K562 (cell line): ENCODE measurements around the gene ARHGDIB. TPM values are rescaled to one million over a fixed set of nuclear protein-coding genes. Genes with fewer than 3 reads are reported as not detected.

Experiments
- ASH1L ChIP-seq: fragments of 450-650 bp; IDR thresholded peaks from 2 replicates; pipeline ENCODE4 v1.6.1; 2018; ENCODE audit warnings: borderline replicate concordance, mild to moderate bottlenecking, low read depth; ENCODE audit not compliant: partially characterized antibody
- GATAD2B ChIP-seq: fragments of 450-650 bp; IDR thresholded peaks from 2 replicates; pipeline ENCODE4 v1.6.1; 2017; ENCODE audit warnings: mild to moderate bottlenecking, borderline replicate concordance
- HNRNPUL1 ChIP-seq: fragments of 200-400 bp; formaldehyde crosslinking; IDR thresholded peaks from 2 replicates; pipeline ENCODE4 v1.6.1; 2017; ENCODE audit warnings: low read length
- KLF16 ChIP-seq: IDR thresholded peaks from 2 replicates; pipeline ENCODE4 v1.6.1; 2016; ENCODE audit warnings: antibody characterized with exemption
- RNF2 ChIP-seq: sonication (generic); IDR thresholded peaks from 2 replicates; pipeline ENCODE4 v1.6.1; 2016
- ZNF165 ChIP-seq: fragments of 250-450 bp; sonication (Bioruptor Pico); IDR thresholded peaks from 2 replicates; pipeline ENCODE4 v1.4.0; 2020; ENCODE audit warnings: borderline replicate concordance
- ZNF584 ChIP-seq: fragments of 200-800 bp; sonication (Bioruptor generic); IDR thresholded peaks from 2 replicates; pipeline ENCODE4 v1.6.1; 2016; ENCODE audit warnings: low read depth, mild to moderate bottlenecking, missing genetic modification characterization, missing compliant biosample characterization
- ZSCAN32 ChIP-seq: fragments of 450-650 bp; formaldehyde crosslinking; IDR thresholded peaks from 2 replicates; pipeline ENCODE4 v1.4.0; 2020; ENCODE audit warnings: mild to moderate bottlenecking, moderate library complexity
- polyA plus RNA-seq, 8 experiments: library from polyadenylated mRNA; depleted of rRNA in 4 of 8; stranded (reverse) in 5 of 8; unstranded in 3 of 8; fragments of >200 nt; fragmentation: Nextera tagmentation in 2 of 8; fragmentation: Illumina TruSeq in 1 of 8; extraction: Ambion mirVana in 2 of 8; extraction: Trizol in 1 of 8; gene quantifications; 2 replicates each; pipeline versions ENCODE4 v1.2.1 to v1.2.3, GENCODE V29; 2011 to 2014; ENCODE audit warnings: inconsistent platforms in 1 of 8, missing spikeins in 1 of 8
- total RNA-seq, 7 experiments: library from RNA; depleted of rRNA in 6 of 7; stranded (reverse); fragments of >200 nt in 6 of 7; fragmentation: Illumina TruSeq in 2 of 7; extraction: Trizol in 2 of 7; gene quantifications; 2 replicates each; pipeline versions ENCODE4 v1.2.1 to v1.2.3, GENCODE V29; 2011 to 2021; ENCODE audit warnings: low replicate concordance in 1 of 7
- TF ChIP-seq, protein P1 (sequence below): fragments of 250-450 bp; sonication (Bioruptor Pico); IDR thresholded peaks from 2 replicates; pipeline ENCODE4 v1.5.0; 2021
- TF ChIP-seq, protein P2 (sequence below): fragments of 250-450 bp; sonication (Bioruptor Pico); IDR thresholded peaks from 2 replicates; pipeline ENCODE4 v1.8.0; 2021; ENCODE audit warnings: moderate library complexity, mild to moderate bottlenecking, inconsistent platforms
- TF ChIP-seq, protein P3 (sequence below): fragments of 250-450 bp; sonication (Bioruptor Pico); IDR thresholded peaks from 2 replicates; pipeline ENCODE4 v1.4.0; 2020; ENCODE audit warnings: mild to moderate bottlenecking, moderate library complexity

The ARHGDIB gene
- total and polyA plus RNA-seq, 9 of the 15 experiments (the other 6 are each of a cell fraction or from before 2014, with no cell fraction given), result 9.5 to 204 (median 116) TPM

DNA sequence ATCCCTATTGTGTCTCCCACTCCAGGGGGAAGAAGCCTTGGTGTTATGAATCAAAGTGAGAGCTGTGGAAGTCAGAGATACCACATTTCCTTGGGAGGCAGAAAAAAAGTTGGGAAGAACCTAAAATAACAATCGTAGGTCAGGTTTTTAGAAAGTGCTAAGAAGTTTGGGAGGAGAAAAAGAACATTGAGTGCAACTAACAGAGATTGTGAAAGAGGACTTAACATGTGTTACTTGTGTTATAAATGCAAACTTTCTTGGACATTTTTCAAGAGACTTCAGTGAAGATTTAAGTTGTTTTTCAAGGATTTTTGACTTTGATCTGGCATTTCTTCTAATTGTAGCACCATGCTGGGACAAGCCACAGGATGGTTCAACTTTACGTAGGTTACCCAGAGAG lies 15.2 kb downstream of the ARHGDIB start (continued):
- TF ChIP-seq ASH1L, result no peak
- no peak for TF ChIP-seq GATAD2B
- TF ChIP-seq, protein P1, sequence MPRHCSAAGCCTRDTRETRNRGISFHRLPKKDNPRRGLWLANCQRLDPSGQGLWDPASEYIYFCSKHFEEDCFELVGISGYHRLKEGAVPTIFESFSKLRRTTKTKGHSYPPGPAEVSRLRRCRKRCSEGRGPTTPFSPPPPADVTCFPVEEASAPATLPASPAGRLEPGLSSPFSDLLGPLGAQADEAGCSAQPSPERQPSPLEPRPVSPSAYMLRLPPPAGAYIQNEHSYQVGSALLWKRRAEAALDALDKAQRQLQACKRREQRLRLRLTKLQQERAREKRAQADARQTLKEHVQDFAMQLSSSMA, result no peak
- TF ChIP-seq HNRNPUL1, result no peak
- TF ChIP-seq, protein P2, sequence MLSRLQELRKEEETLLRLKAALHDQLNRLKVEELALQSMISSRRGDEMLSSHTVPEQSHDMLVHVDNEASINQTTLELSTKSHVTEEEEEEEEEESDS (CRISPR knock-in tag), result no peak
- TF ChIP-seq RNF2, result no peak
- TF ChIP-seq, protein P3, sequence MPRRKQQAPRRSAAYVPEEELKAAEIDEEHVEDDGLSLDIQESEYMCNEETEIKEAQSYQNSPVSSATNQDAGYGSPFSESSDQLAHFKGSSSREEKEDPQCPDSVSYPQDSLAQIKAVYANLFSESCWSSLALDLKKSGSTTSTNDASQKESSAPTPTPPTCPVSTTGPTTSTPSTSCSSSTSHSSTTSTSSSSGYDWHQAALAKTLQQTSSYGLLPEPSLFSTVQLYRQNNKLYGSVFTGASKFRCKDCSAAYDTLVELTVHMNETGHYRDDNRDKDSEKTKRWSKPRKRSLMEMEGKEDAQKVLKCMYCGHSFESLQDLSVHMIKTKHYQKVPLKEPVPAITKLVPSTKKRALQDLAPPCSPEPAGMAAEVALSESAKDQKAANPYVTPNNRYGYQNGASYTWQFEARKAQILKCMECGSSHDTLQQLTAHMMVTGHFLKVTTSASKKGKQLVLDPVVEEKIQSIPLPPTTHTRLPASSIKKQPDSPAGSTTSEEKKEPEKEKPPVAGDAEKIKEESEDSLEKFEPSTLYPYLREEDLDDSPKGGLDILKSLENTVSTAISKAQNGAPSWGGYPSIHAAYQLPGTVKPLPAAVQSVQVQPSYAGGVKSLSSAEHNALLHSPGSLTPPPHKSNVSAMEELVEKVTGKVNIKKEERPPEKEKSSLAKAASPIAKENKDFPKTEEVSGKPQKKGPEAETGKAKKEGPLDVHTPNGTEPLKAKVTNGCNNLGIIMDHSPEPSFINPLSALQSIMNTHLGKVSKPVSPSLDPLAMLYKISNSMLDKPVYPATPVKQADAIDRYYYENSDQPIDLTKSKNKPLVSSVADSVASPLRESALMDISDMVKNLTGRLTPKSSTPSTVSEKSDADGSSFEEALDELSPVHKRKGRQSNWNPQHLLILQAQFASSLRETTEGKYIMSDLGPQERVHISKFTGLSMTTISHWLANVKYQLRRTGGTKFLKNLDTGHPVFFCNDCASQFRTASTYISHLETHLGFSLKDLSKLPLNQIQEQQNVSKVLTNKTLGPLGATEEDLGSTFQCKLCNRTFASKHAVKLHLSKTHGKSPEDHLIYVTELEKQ (CRISPR knock-in tag), result no peak
- no peak for TF ChIP-seq KLF16
- TF ChIP-seq ZNF165 (CRISPR knock-in tag), result no peak
- TF ChIP-seq ZSCAN32 (CRISPR knock-in tag), result no peak
- no peak for TF ChIP-seq ZNF584 (CRISPR knock-in tag)
- TF ChIP-seq, all 486 proteins: peak for 0
